ENCODE measurements around the gene EIF4G3.
A peak's percentile ranks its signal among the peaks of the same experiment; 100 is the strongest.

DNA sequence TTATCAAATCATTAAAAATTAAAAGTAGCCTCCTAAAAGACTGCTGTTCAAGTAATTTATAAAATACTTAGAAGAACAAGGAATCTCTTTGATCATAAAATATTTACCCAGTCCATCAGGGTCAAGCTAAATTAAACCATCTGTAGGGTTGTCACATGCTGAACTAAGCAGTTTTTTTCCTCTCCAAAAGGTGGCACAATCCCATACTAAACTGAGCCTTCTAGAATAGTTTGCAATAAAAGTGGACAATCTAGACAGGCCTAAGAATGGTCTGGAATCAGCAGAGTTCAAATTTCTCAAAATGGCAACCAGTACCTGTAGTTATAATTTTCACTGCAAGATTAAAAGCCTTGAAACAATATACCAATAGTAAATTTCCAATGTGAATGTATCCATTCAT is 194.8 kb downstream of the EIF4G3 start:
- TF ChIP-seq, protein P1, sequence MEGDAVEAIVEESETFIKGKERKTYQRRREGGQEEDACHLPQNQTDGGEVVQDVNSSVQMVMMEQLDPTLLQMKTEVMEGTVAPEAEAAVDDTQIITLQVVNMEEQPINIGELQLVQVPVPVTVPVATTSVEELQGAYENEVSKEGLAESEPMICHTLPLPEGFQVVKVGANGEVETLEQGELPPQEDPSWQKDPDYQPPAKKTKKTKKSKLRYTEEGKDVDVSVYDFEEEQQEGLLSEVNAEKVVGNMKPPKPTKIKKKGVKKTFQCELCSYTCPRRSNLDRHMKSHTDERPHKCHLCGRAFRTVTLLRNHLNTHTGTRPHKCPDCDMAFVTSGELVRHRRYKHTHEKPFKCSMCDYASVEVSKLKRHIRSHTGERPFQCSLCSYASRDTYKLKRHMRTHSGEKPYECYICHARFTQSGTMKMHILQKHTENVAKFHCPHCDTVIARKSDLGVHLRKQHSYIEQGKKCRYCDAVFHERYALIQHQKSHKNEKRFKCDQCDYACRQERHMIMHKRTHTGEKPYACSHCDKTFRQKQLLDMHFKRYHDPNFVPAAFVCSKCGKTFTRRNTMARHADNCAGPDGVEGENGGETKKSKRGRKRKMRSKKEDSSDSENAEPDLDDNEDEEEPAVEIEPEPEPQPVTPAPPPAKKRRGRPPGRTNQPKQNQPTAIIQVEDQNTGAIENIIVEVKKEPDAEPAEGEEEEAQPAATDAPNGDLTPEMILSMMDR (IDR thresholded peaks at IDR 0.05; ENCODE audit: low read depth, low read length, poor library complexity, severe bottlenecking): peak; percentile 31
- TF ChIP-seq EZH2phosphoT487 (IDR thresholded peaks at IDR 0.05; ENCODE audit: borderline replicate concordance, low read length): no peak
